Activated naive CD8-positive, alpha-beta T cell treated with anti-CD3 and anti-CD28 coated beads, Interleukin-2, amount 50 U/mL, for 24 hours (primary cell): ENCODE results near the gene FXYD7.
"Not testable (repeated sequence)": the region's sequence is repeated elsewhere in the genome, so short reads cannot be mapped to it uniquely, and the experiment has no call there.

ENCODE experiments used
- ATAC-seq: fragments of 150-1000 bp; cut with Tn5 transposase; one replicate; pipeline ENCODE4 v1.10.0; 2021
- DNase-seq: peaks from one replicate; pipeline ENCODE4 v3.0.0; 2021
- H3K27ac Mint-ChIP-seq: one replicate; pipeline ENCODE4 v1.8.0; 2021; ENCODE audit warnings: mild to moderate bottlenecking, mixed read lengths
- H3K27me3 Mint-ChIP-seq: one replicate; pipeline ENCODE4 v1.8.0; 2021; ENCODE audit warnings: mixed read lengths
- H3K36me3 Mint-ChIP-seq: one replicate; pipeline ENCODE4 v1.8.0; 2021; ENCODE audit warnings: low read depth, mixed read lengths
- H3K4me1 Mint-ChIP-seq: one replicate; pipeline ENCODE4 v1.8.0; 2021; ENCODE audit warnings: mixed read lengths
- H3K4me3 Mint-ChIP-seq: one replicate; pipeline ENCODE4 v1.8.0; 2021; ENCODE audit warnings: mild to moderate bottlenecking, moderate library complexity, mixed read lengths
- H3K9me3 Mint-ChIP-seq: one replicate; pipeline ENCODE4 v1.8.0; 2021; ENCODE audit warnings: mixed read lengths

The FXYD7 gene

DNA sequence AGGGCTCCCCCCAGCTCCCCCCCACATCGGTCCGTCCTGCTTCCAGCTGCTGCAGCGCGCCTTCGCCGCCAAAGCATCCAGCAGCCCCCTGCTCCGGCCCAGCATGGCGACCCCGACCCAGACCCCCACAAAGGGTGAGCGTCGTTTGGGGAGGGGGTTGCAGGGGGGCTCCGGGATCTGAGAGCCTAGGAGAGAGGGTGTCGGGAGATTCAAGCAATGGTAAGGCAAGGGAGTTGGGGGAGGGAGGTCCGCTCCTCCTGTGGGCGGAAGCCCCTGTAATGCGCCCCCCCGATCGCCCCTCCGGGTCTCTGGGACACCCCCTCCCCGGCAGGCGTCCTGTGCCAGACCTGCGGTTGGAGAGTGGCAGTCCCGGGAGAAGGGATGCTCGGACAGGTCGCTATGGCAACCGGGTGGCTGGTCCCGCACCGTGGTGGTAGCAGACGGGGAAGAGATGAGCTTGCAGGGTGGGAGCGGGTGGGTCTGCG lies at the start of gene FXYD7:
FXYD7 (plus strand) TSS at position 25 of the 485 bp plus-strand sequence; CDS start at position 104, 79 bp downstream.
- H3K4me3 Mint-ChIP-seq: peak within 1 kb of the TSS; percentile 80
- H3K9me3 Mint-ChIP-seq: no peaks in the 10 kb centered on the region
- no peak for ATAC-seq
- peaks cover 15% of the 10 kb centered on the region for H3K27me3 Mint-ChIP-seq
- no peak for DNase-seq
- peak within 1 kb of the TSS; percentile 41 for H3K27ac Mint-ChIP-seq
- H3K36me3 Mint-ChIP-seq: no peaks in the 10 kb centered on the region
- peaks cover 29% of the 10 kb centered on the region for H3K4me1 Mint-ChIP-seq

DNA sequence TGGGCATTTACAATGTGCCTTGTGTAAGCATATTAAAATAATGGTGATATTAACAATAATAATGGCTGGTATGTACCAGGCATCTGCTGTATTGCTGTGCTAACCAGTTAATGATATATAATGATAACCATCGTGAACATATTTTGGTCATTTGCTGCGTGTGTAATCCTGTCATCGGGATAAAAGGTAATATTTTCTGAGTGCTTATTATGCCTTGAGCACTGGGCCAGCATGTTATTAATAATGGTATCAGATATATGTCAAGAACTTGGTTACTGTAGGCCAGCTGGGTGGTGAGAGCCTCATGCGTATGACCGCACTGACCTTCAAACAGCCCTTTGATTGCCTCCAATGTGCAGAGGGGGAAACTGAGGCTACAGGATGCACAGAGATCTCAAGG lies 49.6 kb upstream of the FXYD7 start:
- ATAC-seq (no peak), DNase-seq (no peak)
- Mint-ChIP-seq H3K4me1 (peaks cover 2% of the 10 kb centered on the region), H3K27ac (no peak overlapping the region), H3K36me3 (no peaks in the 10 kb centered on the region), H3K4me3 (no peak overlapping the region), H3K9me3 (no peaks in the 10 kb centered on the region), H3K27me3 (peaks cover 6% of the 10 kb centered on the region)

- peaks cover 2% of the 10 kb centered on the region for H3K4me1 Mint-ChIP-seq
- H3K9me3 Mint-ChIP-seq: no peaks in the 10 kb centered on the region
- no peak overlapping the region for H3K4me3 Mint-ChIP-seq
- ATAC-seq: no peak
- no peak for DNase-seq
- H3K36me3 Mint-ChIP-seq: no peaks in the 10 kb centered on the region
- no peak overlapping the region for H3K27ac Mint-ChIP-seq
- H3K27me3 Mint-ChIP-seq: peaks cover 6% of the 10 kb centered on the region
Measured at GRCh38 chr19:35093941-35094647, 49.0 kb upstream of the FXYD7 start.

DNA sequence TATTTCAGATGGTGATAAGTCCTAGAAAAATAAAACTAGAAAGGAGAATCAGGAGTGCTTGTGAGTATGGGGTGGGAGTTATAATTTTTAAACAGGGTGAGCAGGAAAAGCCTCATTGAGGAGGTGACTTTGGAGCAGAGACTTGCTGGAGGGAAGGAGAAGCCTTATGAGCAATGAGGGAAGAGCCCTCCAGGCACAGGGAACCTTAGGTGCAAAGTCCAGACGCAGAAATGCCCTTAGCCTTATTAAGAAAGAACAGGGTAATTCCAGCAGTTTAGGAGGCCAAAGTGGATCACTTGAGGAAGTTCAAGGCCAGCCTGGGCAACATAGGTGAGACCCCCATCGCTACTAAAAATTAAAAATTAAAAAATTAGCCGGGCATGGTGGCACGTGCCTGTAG lies 48.4 kb upstream of the FXYD7 start:
- H3K4me3 Mint-ChIP-seq: no peak overlapping the region
- H3K36me3 Mint-ChIP-seq: no peaks in the 10 kb centered on the region

DNA sequence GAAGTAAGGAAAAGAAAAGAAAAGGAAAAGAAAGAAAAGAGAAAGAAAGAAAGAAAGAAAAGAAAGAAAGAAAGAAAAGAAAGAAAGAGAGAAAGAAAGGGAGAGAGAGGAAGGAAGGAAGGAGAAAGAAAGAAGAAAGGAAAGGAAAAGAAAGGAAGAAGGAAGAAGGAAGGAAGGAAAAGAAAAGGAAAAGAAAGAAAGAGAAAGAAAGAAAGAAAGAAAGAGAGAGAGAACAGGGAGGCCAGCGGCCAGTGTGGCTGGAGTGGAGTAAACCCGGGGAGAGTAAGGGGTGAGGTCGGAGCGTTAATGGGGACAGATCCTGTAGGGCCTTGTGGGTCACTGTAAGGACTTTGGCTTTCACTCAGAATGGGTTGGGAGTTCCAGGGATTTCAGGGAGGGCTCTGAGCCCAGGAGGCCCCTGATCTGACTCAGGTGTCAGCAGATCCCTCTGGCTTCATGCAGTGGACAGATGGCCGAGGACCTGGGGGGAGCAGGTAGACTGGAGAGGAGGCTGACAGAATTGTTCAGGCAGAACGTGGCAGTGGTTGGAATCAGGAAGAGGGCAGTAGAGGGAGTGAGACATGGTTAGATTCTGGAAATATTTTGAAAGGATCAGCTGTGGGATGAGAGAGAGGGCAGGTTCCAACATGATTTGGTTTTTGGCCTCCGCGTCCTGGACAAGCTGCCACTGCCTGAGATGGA lies 47.2 kb upstream of the FXYD7 start:
- no peaks in the 10 kb centered on the region for H3K4me1 Mint-ChIP-seq
- H3K27me3 Mint-ChIP-seq: no peaks in the 10 kb centered on the region
- ATAC-seq (no peak), DNase-seq (no peak)
- no peak overlapping the region for H3K27ac Mint-ChIP-seq
- no peaks in the 10 kb centered on the region for H3K9me3 Mint-ChIP-seq
- no peaks in the 10 kb centered on the region for H3K36me3 Mint-ChIP-seq
- no peak overlapping the region for H3K4me3 Mint-ChIP-seq

More for the DNA sequence above, 48.4 kb upstream of the FXYD7 start:
- no peaks in the 10 kb centered on the region for H3K9me3 Mint-ChIP-seq
- H3K4me1 Mint-ChIP-seq: peaks cover 2% of the 10 kb centered on the region
- H3K27me3 Mint-ChIP-seq: peaks cover 6% of the 10 kb centered on the region
- DNase-seq (no peak), ATAC-seq (no peak)
- H3K27ac Mint-ChIP-seq: no peak overlapping the region

- H3K4me3 Mint-ChIP-seq: no peak overlapping the region
- no peak overlapping the region for H3K27ac Mint-ChIP-seq
- H3K4me1 Mint-ChIP-seq: no peaks in the 10 kb centered on the region
- H3K9me3 Mint-ChIP-seq: no peaks in the 10 kb centered on the region
- H3K27me3 Mint-ChIP-seq: no peaks in the 10 kb centered on the region
- DNase-seq: no peak
- ATAC-seq: no peak
- no peaks in the 10 kb centered on the region for H3K36me3 Mint-ChIP-seq
Measured at GRCh38 chr19:35098413-35099049, 44.5 kb upstream of the FXYD7 start.

GRCh38 chr19:35099155-35099896 lies 43.7 kb upstream of the FXYD7 start:
- no peaks in the 10 kb centered on the region for H3K4me1 Mint-ChIP-seq
- no peaks in the 10 kb centered on the region for H3K9me3 Mint-ChIP-seq
- H3K4me3 Mint-ChIP-seq: no peak overlapping the region
- DNase-seq: no peak
- H3K27ac Mint-ChIP-seq: no peak overlapping the region
- no peaks in the 10 kb centered on the region for H3K27me3 Mint-ChIP-seq
- ATAC-seq: no peak
- no peaks in the 10 kb centered on the region for H3K36me3 Mint-ChIP-seq

GRCh38 chr19:35099897-35100275 lies 43.2 kb upstream of the FXYD7 start:
- Mint-ChIP-seq H3K27me3 (no peaks in the 10 kb centered on the region), H3K36me3 (no peaks in the 10 kb centered on the region), H3K4me3 (no peak overlapping the region), H3K27ac (no peak overlapping the region), H3K4me1 (no peaks in the 10 kb centered on the region), H3K9me3 (no peaks in the 10 kb centered on the region)
- ATAC-seq (no peak), DNase-seq (no peak)

DNA sequence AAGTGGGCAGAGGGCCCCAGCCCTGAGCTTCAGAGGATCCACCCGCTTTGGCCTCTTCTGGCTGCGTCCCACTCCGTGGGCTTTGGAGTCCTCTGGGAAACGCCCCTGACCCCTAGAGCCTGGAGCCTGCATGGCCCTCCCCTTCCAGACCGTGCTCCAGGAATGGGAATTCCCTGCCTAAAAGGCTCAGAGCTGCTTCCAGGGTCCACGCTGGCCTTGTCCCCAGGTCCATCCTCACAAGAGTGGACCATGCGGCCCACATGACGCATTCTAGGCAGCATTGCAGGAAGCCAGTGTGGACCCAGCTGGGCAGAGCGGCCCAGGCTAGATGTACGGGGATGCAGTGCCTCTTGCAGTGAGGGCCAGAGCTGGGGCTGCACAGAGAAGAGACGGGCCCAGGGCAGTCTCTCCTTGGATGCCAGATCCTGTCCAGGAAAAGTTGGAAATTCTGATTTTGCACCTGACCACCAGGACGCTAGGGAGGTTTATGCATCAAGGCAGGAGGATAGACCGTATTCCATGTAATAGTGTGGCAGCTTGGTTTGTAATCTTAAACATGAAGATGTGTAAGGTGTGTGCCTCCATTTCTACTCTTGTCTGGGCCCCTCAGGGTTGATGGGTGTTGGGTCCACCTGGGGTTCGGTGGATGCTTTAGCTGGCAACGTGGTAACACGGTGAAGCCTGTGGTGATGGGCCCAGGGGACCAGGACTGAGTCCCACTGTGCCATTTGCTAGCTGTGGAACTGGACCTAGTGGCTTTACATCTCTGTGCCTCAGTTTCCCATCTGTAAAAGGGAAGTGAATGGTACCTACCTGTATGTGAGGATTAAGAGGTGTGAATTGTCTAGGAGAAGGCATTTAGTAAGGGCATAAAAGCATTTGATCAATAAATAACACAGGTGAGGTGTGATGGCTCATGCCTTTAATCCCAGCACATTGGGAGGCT lies 42.2 kb upstream of the FXYD7 start:
- no peak for DNase-seq
- Mint-ChIP-seq H3K27ac (no peak overlapping the region), H3K36me3 (no peaks in the 10 kb centered on the region), H3K4me1 (no peaks in the 10 kb centered on the region), H3K9me3 (no peaks in the 10 kb centered on the region), H3K4me3 (no peak overlapping the region), H3K27me3 (no peaks in the 10 kb centered on the region)
- no peak for ATAC-seq

GRCh38 chr19:35101949-35102348 lies 41.1 kb upstream of the FXYD7 start:
- not testable (repeated sequence) for H3K27me3 Mint-ChIP-seq, H3K9me3 Mint-ChIP-seq, H3K36me3 Mint-ChIP-seq, H3K4me3 Mint-ChIP-seq, H3K4me1 Mint-ChIP-seq, DNase-seq, ATAC-seq, H3K27ac Mint-ChIP-seq

- DNase-seq, H3K36me3 Mint-ChIP-seq, H3K4me3 Mint-ChIP-seq, H3K9me3 Mint-ChIP-seq, H3K27ac Mint-ChIP-seq, H3K27me3 Mint-ChIP-seq, ATAC-seq: not testable (repeated sequence)
- peaks cover 12% of the 10 kb centered on the region for H3K4me1 Mint-ChIP-seq
Measured at GRCh38 chr19:35103614-35104013, 39.4 kb upstream of the FXYD7 start.

DNA sequence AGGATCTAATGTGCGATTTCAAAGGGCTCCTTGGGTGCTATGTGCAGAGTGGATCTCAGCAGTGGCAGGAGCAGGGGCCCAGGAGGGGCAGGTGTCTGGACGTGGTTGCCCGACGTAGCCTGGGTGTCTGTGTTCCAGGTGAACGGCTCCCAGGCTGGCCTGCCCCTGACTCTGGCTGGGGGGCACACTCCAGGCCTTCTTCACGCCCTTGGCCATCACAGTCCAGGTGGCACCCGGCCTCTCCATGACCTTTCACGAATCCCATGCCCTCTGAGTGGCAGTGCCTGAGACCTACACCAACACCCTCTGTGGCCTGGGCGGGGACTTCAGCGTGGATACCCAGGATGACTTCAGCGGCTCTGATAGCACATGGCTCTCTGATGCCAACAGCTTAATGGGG lies 38.7 kb upstream of the FXYD7 start:
- Mint-ChIP-seq H3K36me3 (no peaks in the 10 kb centered on the region), H3K4me3 (no peak overlapping the region), H3K27me3 (no peaks in the 10 kb centered on the region), H3K27ac (no peak overlapping the region), H3K9me3 (no peaks in the 10 kb centered on the region), H3K4me1 (peaks cover 12% of the 10 kb centered on the region)
- no peak for ATAC-seq
- DNase-seq: no peak

- Mint-ChIP-seq H3K27ac (no peak overlapping the region), H3K9me3 (no peaks in the 10 kb centered on the region), H3K27me3 (no peaks in the 10 kb centered on the region), H3K36me3 (no peaks in the 10 kb centered on the region), H3K4me1 (peaks cover 12% of the 10 kb centered on the region), H3K4me3 (no peak overlapping the region)
- DNase-seq (no peak), ATAC-seq (no peak)
Measured at GRCh38 chr19:35105047-35105410, 38.0 kb upstream of the FXYD7 start.
